ENCODE results near the gene SALL4. TPM values are rescaled to one million over a fixed set of nuclear protein-coding genes. Genes with fewer than 3 reads are reported as not detected.
"Not testable (repeated sequence)": the region's sequence is repeated elsewhere in the genome, so short reads cannot be mapped to it uniquely, and the experiment has no call there.

SALL4 gene
- polyA plus RNA-seq, 4 donors = 0.93 to 12.3 (median 5.6) TPM

DNA sequence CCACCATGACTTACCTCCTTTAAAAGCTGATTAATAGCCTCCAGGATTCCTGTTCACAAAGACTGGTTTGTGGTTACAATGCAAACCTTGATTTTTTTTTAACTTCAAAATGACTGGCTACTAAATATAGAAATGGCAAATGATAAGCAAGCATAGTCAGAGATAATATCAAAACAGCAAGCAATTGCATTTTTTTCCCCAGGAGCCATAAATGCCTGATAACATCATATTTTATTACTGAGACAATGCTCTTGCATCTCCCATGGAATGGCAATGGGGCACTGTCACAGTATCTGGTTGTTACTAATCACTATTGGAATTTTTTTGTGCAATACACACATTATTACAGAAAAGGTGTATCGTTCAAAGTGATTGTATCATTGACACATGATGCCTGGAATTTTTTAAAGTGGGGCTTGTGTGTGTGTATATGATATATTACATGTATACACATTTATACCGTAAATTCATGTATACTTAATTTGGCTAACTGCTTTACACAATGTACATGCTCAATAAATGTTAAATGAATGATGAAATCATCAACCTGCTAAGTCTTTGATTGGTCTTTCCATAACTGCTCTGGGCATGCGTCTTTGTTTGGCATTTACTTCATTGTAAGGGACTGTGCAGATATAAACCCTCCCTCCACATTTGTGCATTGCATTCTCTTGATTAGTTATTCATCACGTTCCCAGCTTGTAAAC is 980 bp upstream of the SALL4 start:
- DNase-seq (ENCODE audit: low read depth in 4 of 4, low spot score in 3 of 4) = no peak

DNA sequence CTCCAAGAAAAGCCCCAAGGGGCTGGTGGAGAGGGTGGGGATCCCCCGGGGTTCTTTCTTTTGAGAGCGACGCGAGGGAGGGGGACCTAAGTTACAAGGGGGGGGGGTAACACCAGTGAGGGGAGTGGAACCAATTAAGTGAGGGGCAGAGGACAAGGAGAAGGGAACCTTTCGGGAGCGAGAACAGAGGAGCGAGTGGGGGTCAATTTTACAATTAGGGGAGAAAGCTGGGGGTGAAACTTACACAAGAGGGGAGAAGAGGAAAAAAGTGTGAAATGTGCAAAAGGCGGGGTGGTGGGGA is 548 bp downstream of the SALL4 start:
- DNase-seq (ENCODE audit: low read depth in 4 of 4, low spot score in 3 of 4) = no peak

- DNase-seq (ENCODE audit: low read depth in 4 of 4, low spot score in 3 of 4) = no peak
Measured at GRCh38 chr20:51801122-51801822, 1.0 kb downstream of the SALL4 start.

DNA sequence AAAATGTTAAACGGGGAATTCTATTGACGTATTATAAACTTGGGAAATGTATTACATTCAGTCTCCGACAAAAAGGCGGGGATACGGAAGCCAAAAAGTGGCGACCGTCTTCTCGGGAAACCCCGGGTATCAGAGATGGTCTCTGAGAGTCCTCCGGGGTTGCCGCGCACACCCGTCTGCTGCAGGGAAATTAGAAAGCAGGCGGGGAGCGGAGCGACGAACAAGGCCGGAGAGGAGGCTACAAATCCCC is 1.5 kb downstream of the SALL4 start:
- DNase-seq (ENCODE audit: low read depth in 4 of 4, low spot score in 3 of 4) = no peak

GRCh38 chr20:51800060-51800871 is 2.1 kb downstream of the SALL4 start:
- peak in 1 of 4 donors; percentile 63 for DNase-seq (ENCODE audit: low read depth in 4 of 4, low spot score in 3 of 4)

DNA sequence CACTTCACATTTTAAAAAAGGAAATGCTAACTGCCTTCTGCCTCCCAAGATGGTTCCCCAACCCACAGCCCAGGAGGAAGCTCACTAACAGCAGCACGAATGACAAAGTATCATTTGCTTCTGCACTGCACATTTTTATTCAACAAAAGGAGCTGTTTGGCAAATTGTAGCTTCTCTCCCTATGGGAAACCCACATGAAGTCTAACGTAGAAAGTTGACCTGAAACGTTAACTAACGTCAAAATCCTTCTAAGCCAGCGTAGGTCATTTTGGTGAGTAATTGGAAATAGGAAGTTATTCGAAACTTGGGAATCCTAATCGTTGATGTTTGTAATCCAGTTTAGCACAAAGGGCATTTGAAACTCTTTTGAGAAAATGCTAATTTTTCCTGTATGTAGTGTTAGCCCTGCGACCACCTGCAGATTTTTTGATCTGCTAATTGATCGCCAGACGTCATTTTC is 2.9 kb downstream of the SALL4 start:
- no peak for DNase-seq (ENCODE audit: low read depth in 4 of 4, low spot score in 3 of 4)

DNA sequence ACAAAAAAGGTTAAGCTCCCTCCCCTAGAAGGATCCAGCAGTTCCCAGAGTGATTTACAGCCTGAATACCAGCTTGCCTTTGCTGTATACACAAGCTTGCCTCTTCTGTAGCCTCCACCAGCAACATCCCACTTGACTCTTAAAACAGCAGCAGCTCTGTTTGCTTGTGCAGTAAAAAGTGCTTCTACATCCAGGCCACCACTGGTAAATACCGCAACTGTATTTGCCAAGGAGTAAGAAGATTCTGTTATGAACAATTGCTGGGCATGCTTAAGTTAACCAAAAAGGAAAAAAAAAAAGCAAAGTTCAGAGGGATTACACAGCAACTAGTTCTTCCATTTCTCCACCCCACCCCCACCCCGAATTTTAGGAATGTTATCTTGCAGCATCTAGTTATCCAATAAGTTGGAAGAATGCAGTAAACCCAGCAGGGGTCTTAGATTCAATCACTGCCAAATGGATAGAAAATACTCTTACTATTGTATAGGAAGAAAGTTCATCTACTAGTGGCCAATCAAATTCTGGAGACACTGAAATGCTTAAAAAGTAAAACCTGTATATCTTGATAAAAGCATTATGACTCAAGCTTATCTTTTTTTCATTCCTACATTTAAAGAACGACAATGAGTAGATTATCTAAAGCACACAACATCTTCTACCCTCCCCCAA is 4.8 kb downstream of the SALL4 start:
- no peak for DNase-seq (ENCODE audit: low read depth in 4 of 4, low spot score in 3 of 4)

DNA sequence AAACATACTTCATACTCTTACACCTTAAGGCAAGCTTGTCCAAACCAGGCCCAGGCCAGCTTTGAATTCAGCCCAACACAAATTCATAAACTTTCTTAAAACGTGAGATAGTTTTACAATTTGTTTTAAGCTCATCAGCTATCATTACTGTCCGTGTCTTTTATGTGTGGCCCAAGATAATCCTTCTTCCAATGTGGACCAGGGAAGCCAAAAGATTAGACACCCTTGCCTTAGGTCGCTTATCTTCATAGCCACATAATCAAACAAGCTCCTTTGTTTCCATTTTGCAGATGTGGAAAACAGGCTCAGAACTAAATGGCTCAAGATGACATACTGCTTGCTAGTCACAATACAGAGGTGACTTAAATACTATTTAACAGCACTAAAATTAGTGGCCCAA is 6.0 kb downstream of the SALL4 start:
- DNase-seq (ENCODE audit: low read depth in 4 of 4, low spot score in 3 of 4) = no peak

DNA sequence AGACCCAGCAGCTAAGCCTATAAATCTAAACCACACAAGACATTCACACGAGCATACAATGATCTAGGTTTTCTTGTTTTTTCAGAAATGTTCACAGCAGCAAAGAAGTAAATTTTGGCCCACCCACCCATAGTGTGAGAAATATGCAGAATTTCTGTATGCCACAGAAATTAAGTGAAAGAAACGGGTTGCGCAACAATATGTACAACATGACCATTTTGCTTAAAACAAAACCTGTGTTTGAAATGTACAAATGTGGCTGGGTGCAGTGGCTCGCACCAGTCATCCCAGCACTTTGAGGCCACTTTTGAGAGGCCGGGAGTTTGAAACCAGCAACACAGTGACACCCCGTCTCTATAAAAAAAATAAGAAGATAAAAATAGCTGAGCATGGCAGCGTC is 9.4 kb downstream of the SALL4 start:
- no peak for DNase-seq (ENCODE audit: low read depth in 4 of 4, low spot score in 3 of 4)

DNA sequence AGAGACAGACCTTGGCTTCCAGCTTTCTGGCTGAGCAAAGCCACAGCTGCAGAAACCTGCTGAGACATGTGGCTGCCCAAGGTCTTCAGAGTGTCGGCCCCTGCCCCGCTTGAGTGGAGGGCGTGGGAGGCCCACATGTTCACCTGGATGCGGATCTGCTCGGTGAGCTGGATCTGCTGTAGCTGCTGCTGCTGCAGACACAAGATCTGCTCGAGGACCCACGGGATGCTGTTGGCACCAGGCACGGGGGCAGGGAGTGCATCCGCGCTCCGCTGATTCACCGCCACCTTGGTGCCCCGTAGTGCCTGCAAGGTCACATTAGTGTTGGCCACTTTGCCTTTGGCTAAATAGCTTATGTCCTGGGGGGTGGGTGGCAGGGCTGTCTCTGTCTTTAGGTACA is 10.7 kb downstream of the SALL4 start:
- no peak for DNase-seq (ENCODE audit: low read depth in 4 of 4, low spot score in 3 of 4)

DNA sequence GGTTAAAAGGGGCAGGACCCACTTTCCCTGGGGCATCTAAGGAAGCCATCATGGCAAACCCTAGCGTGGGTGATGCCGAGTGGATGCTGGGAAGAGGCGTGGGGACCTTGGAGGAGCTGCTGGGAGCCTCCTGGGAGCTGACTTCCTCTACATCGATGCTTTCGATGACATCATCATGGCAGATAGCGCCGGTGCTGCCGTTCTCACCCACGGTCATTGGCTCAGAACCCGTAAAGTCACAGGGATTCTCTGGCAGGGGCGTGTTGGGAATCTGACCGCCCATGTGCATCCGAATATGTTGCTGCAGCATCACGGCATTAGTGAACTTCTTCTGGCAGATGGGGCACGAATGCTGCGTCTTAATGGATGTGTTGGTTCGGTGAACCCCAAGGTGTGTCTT is 12.1 kb downstream of the SALL4 start:
- no peak for DNase-seq (ENCODE audit: low read depth in 4 of 4, low spot score in 3 of 4)

- DNase-seq (ENCODE audit: low read depth in 4 of 4, low spot score in 3 of 4) = no peak
Measured at GRCh38 chr20:51789434-51789833, 12.9 kb downstream of the SALL4 start.

DNA sequence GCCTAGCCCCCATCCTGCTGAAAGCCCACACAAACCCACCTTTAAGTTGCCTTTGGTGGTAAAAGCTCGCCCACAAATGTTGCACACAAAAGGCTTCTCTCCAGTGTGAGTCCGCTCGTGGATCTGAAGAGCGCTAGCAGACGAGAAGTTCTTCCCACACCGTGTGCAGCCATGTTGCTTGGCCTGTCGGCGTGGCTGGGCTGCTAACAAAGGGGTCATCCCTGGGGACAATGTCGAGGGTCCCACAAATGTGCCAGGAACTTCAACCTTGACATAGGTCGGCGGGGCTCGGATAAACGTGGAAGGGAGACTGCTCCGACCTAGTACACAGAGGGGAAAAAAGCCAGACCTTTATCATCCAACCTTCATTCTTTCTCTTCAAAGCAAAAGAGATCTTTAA is 13.5 kb downstream of the SALL4 start:
- DNase-seq (ENCODE audit: low read depth in 4 of 4, low spot score in 3 of 4) = no peak

- no peak for DNase-seq (ENCODE audit: low read depth in 4 of 4, low spot score in 3 of 4)
Measured at GRCh38 chr20:51784299-51784698, 18.0 kb downstream of the SALL4 start.

DNA sequence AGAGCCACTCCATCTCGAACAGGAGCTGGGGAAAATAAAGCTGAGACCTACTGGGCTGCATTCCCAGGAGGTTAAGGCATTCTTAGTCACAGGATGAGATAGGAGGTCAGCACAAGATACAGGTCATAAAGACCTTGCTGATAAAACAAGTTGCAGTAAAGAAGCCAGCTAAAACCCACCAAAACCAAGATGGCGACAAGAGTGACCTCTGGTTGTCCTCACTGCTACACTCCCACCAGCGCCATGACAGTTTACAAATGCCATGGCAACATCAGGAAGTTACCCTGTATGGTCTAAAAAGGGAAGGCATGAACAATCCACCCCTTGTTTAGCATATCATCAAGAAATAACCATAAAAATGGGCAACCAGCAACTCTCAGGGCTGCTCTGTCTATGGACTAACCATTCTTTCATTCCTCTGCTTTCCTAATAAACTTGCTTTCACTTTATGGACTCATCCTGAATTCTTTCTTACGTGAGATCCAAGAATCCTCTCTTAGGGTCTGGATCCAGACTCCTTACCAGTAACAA is 24.0 kb downstream of the SALL4 start:
- DNase-seq (ENCODE audit: low read depth in 4 of 4, low spot score in 3 of 4) = not testable (repeated sequence)

GRCh38 chr20:51775241-51775640 is 27.1 kb downstream of the SALL4 start:
- DNase-seq (ENCODE audit: low read depth in 4 of 4, low spot score in 3 of 4) = no peak

DNA sequence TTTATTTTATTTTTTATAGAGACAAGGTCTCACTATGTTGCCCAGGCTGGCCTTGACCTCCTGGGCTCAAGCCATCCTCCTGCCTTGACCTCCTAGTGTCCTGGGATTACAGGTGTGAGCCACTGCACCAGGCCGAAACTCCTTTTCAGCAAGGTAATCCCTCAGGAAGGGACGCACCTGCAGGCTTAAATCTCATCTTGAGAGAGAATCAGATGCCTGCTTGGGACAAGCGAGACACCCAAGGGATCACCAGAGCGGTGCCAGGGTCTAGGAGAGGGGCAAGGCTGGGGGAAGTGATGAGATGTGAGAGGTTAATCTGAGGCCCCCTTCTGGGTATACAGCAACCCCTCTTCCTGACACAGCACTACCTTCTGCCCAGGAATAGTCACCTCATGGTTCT is 30.1 kb downstream of the SALL4 start:
- DNase-seq (ENCODE audit: low read depth in 4 of 4, low spot score in 3 of 4) = no peak

DNA sequence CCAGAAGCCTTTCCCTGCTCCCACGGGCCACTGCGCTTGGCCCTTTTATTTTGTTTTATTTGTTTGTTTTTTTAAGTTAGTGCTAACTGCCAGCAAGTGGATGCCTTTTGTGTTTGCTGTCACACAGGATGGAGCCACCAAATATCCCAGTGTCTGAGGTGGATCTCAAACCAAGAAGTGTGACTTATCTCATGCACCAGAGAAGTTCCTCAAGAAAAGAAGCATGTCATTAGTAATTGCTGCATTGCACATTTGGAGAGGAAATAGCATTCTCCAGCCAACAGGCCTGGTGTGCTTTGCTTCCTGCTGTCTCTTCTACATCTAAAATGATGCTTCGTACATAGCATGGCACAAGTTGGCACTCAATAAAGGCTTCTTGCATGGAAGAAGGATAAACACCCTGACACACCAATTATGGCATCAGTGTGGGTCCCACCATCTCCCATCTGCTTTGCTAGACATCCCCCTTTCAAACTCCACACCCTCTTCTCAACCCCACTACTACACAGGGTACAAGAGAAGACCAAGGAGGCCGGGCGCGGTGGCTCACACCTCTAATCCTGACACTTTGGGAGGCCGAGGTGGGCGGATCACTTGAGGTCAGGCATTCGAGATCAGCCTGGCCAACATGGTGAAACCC is 32.2 kb downstream of the SALL4 start:
- no peak for DNase-seq (ENCODE audit: low read depth in 4 of 4, low spot score in 3 of 4)

DNA sequence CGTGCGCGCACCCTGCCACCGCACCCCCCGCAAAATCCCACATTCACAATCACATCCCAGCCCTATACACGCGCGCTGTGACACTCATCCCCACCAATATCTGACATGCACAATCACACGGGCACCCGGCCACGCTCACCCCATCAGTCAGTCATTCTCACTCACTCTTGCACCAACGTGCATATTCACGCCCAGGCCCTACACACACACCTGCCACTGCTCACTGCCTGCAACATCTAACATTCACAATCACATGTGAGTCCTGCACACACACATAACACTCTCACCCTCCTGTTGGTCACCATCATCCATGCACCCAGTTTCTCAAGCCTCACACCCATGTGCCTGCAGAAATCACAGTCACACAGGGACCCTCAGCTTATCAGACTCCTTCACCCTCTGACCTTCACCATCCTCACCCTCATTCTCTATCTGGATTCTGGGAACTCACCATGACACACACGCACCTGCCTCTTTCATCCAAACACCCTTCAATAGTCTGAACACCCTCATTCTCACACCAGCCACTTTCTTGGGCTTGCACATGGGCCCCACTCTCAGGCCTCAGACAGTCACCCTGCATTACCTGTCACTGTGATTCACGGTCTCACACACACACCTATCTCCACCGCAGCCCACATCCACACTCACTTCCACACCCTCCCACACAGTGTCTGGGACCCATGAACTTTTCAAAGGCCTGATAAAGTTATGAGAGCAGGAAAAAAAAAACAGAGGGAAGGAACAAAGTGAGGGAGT is 33.4 kb downstream of the SALL4 start:
- no peak for DNase-seq (ENCODE audit: low read depth in 4 of 4, low spot score in 3 of 4)

Measured in left renal pelvis (tissue), 4 donors.